ENCODE measurements around the gene MSI2.

- TF ChIP-seq, protein P1, sequence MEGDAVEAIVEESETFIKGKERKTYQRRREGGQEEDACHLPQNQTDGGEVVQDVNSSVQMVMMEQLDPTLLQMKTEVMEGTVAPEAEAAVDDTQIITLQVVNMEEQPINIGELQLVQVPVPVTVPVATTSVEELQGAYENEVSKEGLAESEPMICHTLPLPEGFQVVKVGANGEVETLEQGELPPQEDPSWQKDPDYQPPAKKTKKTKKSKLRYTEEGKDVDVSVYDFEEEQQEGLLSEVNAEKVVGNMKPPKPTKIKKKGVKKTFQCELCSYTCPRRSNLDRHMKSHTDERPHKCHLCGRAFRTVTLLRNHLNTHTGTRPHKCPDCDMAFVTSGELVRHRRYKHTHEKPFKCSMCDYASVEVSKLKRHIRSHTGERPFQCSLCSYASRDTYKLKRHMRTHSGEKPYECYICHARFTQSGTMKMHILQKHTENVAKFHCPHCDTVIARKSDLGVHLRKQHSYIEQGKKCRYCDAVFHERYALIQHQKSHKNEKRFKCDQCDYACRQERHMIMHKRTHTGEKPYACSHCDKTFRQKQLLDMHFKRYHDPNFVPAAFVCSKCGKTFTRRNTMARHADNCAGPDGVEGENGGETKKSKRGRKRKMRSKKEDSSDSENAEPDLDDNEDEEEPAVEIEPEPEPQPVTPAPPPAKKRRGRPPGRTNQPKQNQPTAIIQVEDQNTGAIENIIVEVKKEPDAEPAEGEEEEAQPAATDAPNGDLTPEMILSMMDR (IDR thresholded peaks at IDR 0.05) = no peak
- TF ChIP-seq REST (IDR thresholded peaks at IDR 0.05; ENCODE audit: low read depth, low read length) (no peak), EZH2phosphoT487 (IDR thresholded peaks at IDR 0.05; ENCODE audit: borderline replicate concordance, low read depth) (no peak)
Measured at GRCh38 chr17:57705921-57706695, 449.8 kb downstream of the MSI2 start.
